Pulmonary artery endothelial cell (primary cell): ENCODE results near the gene CCDC88B. TPM values are rescaled to one million over a fixed set of nuclear protein-coding genes. Genes with fewer than 3 reads are reported as not detected.
A peak's percentile ranks its signal among the peaks of the same experiment; 100 is the strongest.

Source experiments
- DNase-seq: peaks from one replicate; pipeline ENCODE4 v3.0.0-alpha.2; 2011; ENCODE audit warnings: low read depth, low spot score
- total RNA-seq: library from RNA; depleted of rRNA; stranded (reverse); fragments of >200 nt; gene quantifications from 2 replicates; pipeline ENCODE4 v1.2.3, GENCODE V29; 2014

CCDC88B gene
- total RNA-seq, 1 donor from 2014 or later, result 1.6 TPM

- no peak for DNase-seq
Measured at GRCh38 chr11:64342869-64343745, 3.1 kb downstream of the CCDC88B start.

GRCh38 chr11:64343767-64344559 lies 4.0 kb downstream of the CCDC88B start:
- no peak for DNase-seq

GRCh38 chr11:64344787-64345186 lies 4.8 kb downstream of the CCDC88B start:
- no peak for DNase-seq

- no peak for DNase-seq
Measured at GRCh38 chr11:64347193-64347867, 7.3 kb downstream of the CCDC88B start.

GRCh38 chr11:64348383-64349024 lies 8.5 kb downstream of the CCDC88B start:
- DNase-seq, result no peak

GRCh38 chr11:64349025-64349387 lies 9.0 kb downstream of the CCDC88B start:
- no peak for DNase-seq

- no peak for DNase-seq
Measured at GRCh38 chr11:64349404-64349803, 9.4 kb downstream of the CCDC88B start.

- DNase-seq, result no peak
Measured at GRCh38 chr11:64351136-64351631, 11.2 kb downstream of the CCDC88B start.

- DNase-seq, result no peak
Measured at GRCh38 chr11:64352099-64352994, 12.3 kb downstream of the CCDC88B start.

GRCh38 chr11:64352995-64353714 lies 13.2 kb downstream of the CCDC88B start:
- DNase-seq, result no peak

GRCh38 chr11:64353715-64354506 lies 13.9 kb downstream of the CCDC88B start:
- no peak for DNase-seq

- peak; percentile 51 for DNase-seq
Measured at GRCh38 chr11:64355078-64355940, 15.3 kb downstream of the CCDC88B start.

- DNase-seq, result no peak
Measured at GRCh38 chr11:64356498-64357411, 16.8 kb downstream of the CCDC88B start.

GRCh38 chr11:64357446-64357845 lies 17.4 kb downstream of the CCDC88B start:
- DNase-seq, result no peak

GRCh38 chr11:64357904-64358535 lies 18.0 kb downstream of the CCDC88B start:
- no peak for DNase-seq

- no peak for DNase-seq
Measured at GRCh38 chr11:64358536-64358906, 18.5 kb downstream of the CCDC88B start.
